HL-60 (cell line): Measurements from ENCODE around the gene DYRK1A.

Experiments
- DNase-seq, 2 experiments: peaks; one replicate each; pipeline ENCODE4 v3.0.0-alpha.2; 2010 to 2020; ENCODE audit warnings: low read depth in 1 of 2, low spot score in 1 of 2
- H3K27ac ChIP-seq: fragments of 250-450 bp; sonication (Bioruptor Pico); replicated peaks from 2 replicates; pipeline ENCODE4 v1.5.1; 2020; ENCODE audit warnings: mild to moderate bottlenecking, moderate library complexity
- H3K27me3 ChIP-seq: fragments of 250-450 bp; sonication (Bioruptor Pico); 2 replicates; pipeline ENCODE4 v1.5.1; 2021; ENCODE audit warnings: mild to moderate bottlenecking, moderate library complexity; ENCODE audit not compliant: insufficient read depth, poor library complexity, severe bottlenecking
- H3K4me3 ChIP-seq: replicated peaks from 2 replicates; pipeline ENCODE4 v1.5.1; 2011; ENCODE audit warnings: mild to moderate bottlenecking, control low read depth, low read length; ENCODE audit not compliant: insufficient read depth
- CTCF ChIP-seq: IDR thresholded peaks from one replicate; pipeline ENCODE4 v1.5.1; 2011; ENCODE audit warnings: low read length, control low read depth, inconsistent platforms; ENCODE audit not compliant: insufficient read depth
- GABPA ChIP-seq: IDR thresholded peaks from 2 replicates; pipeline ENCODE4 v1.6.1; 2012; ENCODE audit warnings: low read depth
- POLR2AphosphoS5 ChIP-seq: IDR thresholded peaks from 2 replicates; pipeline ENCODE4 v1.6.1; 2012; ENCODE audit warnings: low read depth
- REST ChIP-seq: IDR thresholded peaks from 2 replicates; pipeline ENCODE4 v1.6.1; 2012; ENCODE audit warnings: low read depth; ENCODE audit not compliant: insufficient replicate concordance
- SPI1 ChIP-seq: IDR thresholded peaks from 2 replicates; pipeline ENCODE4 v1.6.1; 2012; ENCODE audit warnings: low read depth, mild to moderate bottlenecking, borderline replicate concordance

Gene DYRK1A

DNA sequence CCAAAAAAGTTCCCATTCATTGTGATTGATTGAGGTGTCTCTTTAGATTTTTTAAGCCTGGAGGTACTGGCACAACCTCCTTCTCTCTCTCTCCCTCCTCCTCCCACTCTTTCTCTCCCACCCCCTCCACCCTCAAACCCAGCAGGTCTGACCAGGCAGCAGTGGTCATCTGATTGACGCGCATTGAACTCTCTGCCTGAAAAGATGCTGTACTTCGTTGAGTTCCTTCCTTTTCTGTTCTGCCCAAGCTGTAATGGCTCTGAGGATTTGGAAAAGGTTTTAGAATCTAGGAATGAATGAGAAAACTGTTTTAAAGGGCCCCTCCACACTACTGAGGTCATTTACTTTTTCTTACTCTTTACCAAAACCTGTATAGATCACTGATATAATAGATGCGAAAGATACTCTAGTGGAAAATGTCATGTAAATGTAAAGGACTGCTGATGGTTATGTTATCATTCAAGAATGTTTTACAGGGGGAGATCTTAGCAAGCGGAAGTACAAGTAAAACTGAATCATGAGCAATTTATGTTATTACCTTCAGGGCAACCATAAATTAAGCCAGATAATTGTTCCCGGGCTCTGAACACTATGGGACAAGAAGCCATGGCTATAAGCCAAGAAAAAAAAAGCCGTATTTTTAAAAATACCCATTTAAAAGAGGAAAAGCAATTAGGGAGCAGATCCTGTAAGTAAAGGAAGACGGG, 25.2 kb upstream of the DYRK1A start:
- no peak overlapping the region for H3K27ac ChIP-seq
- no peak for DNase-seq
- TF ChIP-seq POLR2AphosphoS5 (no peak), SPI1 (no peak), CTCF (no peak), REST (no peak), GABPA (no peak)
- no peaks in the 10 kb centered on the region for H3K27me3 ChIP-seq
- no peak overlapping the region for H3K4me3 ChIP-seq

- H3K4me3 ChIP-seq, result no peak overlapping the region
- DNase-seq, result no peak
These were observed 24.4 kb upstream of the DYRK1A start for GRCh38 chr21:37342046-37342632.

More at GRCh38 chr21:37342046-37342632, 24.4 kb upstream of the DYRK1A start:
- TF ChIP-seq CTCF, result no peak
- TF ChIP-seq POLR2AphosphoS5, result no peak
- TF ChIP-seq REST, result no peak
- no peak; the same call in 1 of the 2 replicates for TF ChIP-seq SPI1
- TF ChIP-seq GABPA, result no peak
- no peak overlapping the region for H3K27ac ChIP-seq
- no peaks in the 10 kb centered on the region for H3K27me3 ChIP-seq
